DND-41 (cell line): ENCODE measurements around the gene BLCAP.
"Not testable (repeated sequence)": the region's sequence is repeated elsewhere in the genome, so short reads cannot be mapped to it uniquely, and the experiment has no call there.

Source experiments
- ATAC-seq: fragments of 200-7000 bp; cut with Tn5 transposase; 3 replicates; pipeline ENCODE4 v1.9.1; 2021; ENCODE audit warnings: low read depth; ENCODE audit not compliant: insufficient read depth
- DNase-seq: peaks from one replicate; pipeline ENCODE4 v3.0.0-alpha.2; 2020
- H2AFZ ChIP-seq: 2 replicates; pipeline ENCODE4 v1.6.0; 2012; ENCODE audit warnings: low read depth, low read length
- H3K27ac ChIP-seq: 2 replicates; pipeline ENCODE4 v1.5.1; 2012; ENCODE audit warnings: low read length, inconsistent platforms
- H3K27me3 ChIP-seq: fragments of 200-600 bp; sonication (generic); 2 replicates; pipeline ENCODE4 v1.6.0; 2012; ENCODE audit warnings: low read length, mild to moderate bottlenecking, inconsistent platforms; ENCODE audit not compliant: insufficient read depth, poor library complexity
- H3K36me3 ChIP-seq: 2 replicates; pipeline ENCODE4 v1.5.1; 2012; ENCODE audit warnings: low read length, inconsistent platforms; ENCODE audit not compliant: insufficient read depth
- H3K4me1 ChIP-seq: 2 replicates; pipeline ENCODE4 v1.5.1; 2012; ENCODE audit warnings: mild to moderate bottlenecking, low read length; ENCODE audit not compliant: insufficient read depth
- H3K4me2 ChIP-seq: 2 replicates; pipeline ENCODE4 v1.6.0; 2012; ENCODE audit warnings: mild to moderate bottlenecking, moderate library complexity, low read length, inconsistent platforms; ENCODE audit not compliant: insufficient read depth
- H3K4me3 ChIP-seq, 2 experiments: fragments of 200-600 bp in 1 of 2; shearing (Covaris generic) in 1 of 2; 2 replicates each; pipeline ENCODE4 v1.5.1; 2012 to 2016; ENCODE audit warnings: inconsistent platforms in 2 of 2, low read length in 2 of 2, mild to moderate bottlenecking in 2 of 2, low read depth in 1 of 2, moderate library complexity in 1 of 2
- H3K79me2 ChIP-seq: 2 replicates; pipeline ENCODE4 v1.6.0; 2012; ENCODE audit warnings: low read length, inconsistent platforms; ENCODE audit not compliant: insufficient read depth
- H3K9ac ChIP-seq: 2 replicates; pipeline ENCODE4 v1.6.0; 2012; ENCODE audit warnings: low read depth, mild to moderate bottlenecking, inconsistent platforms, low read length, moderate library complexity
- H3K9me3 ChIP-seq: 2 replicates; pipeline ENCODE4 v1.5.1; 2012; ENCODE audit warnings: low read length, moderate library complexity, mild to moderate bottlenecking, inconsistent platforms; ENCODE audit not compliant: insufficient read depth, severe bottlenecking
- H4K20me1 ChIP-seq: 2 replicates; pipeline ENCODE4 v1.6.0; 2012; ENCODE audit warnings: low read length; ENCODE audit not compliant: insufficient read depth
- CTCF ChIP-seq: IDR thresholded peaks from 2 replicates; pipeline ENCODE4 v1.5.1; 2012; ENCODE audit warnings: borderline replicate concordance, low read length, moderate library complexity, mild to moderate bottlenecking; ENCODE audit not compliant: poor library complexity, severe bottlenecking; ENCODE audit errors: extremely low read depth
- EZH2 ChIP-seq: IDR thresholded peaks from 3 replicates; pipeline ENCODE4 v1.6.1; 2012; ENCODE audit warnings: borderline replicate concordance, low read depth, mild to moderate bottlenecking, moderate library complexity, low read length, inconsistent platforms; ENCODE audit not compliant: severe bottlenecking

The BLCAP gene

DNA sequence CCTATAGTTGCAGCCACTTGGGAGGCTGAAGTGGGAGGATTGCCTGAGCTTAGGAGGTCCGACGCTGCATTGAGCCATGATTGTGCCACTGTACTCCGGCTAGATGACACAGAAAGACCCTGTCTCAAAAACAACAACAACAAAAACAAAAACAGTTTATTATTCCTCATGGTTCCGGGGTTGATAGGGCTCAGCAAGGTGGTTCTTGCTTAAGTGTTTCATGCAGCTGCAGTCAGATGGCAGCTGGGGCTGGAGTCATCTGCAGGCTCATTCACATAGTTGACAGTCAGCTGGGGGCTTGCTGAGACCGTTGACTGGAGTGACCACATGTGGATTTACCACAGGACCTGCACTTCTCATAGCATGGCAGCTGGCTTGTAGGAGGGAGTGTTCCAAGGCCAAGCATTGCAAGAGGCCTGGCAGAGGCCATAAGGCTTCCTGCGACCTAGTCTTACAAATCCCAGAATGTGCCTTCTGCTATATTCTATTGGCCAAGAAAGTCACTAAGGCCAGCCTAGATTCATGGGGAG, 35.5 kb downstream of the BLCAP start:
- Histone ChIP-seq H3K4me1 (no peaks in the 10 kb centered on the region), H3K4me3 (no peak overlapping the region), H3K9me3 (no peaks in the 10 kb centered on the region), H4K20me1 (no peaks in the 10 kb centered on the region), H3K4me2 (no peak overlapping the region), H3K9ac (no peak overlapping the region), H3K27ac (no peak overlapping the region), H3K79me2 (no peaks in the 10 kb centered on the region), H3K36me3 (no peaks in the 10 kb centered on the region), H3K27me3 (no peaks in the 10 kb centered on the region), H2AFZ (no peak overlapping the region)
- DNase-seq (no peak), ATAC-seq (no peak)
- TF ChIP-seq EZH2 (no peak), CTCF (no peak)

DNA sequence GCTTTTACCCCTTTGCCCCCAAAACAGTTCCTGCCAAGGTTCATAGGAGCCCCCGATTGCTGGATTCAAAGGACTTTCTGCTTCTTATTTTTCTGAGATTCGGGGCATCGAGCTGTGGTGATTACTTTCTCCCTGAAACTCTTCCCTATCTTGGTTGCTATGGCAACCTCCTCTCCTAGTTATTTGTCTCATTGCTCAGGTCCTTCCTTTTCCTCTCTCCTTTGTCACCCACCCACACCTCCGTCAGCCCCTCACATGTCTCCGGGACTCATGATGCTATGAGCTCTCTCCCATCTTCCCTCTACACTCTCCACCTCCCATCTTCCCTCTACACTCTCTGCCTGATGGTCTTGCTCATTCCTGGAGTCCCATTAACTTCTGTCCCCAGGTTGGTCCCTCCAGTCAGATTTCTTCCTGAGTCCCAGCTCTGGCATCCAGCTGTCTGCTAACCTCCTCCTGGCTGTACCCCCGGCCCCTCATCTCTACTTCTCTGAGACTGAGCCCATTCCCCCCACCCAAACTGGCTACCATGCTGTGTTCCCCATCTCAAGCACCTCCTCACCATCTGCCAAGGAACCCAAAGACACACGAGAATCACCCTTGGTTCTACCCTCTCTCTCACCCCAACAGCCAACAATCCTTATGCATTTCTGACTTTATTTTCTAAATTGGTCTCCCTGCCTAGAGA, 36.9 kb downstream of the BLCAP start:
- Histone ChIP-seq H3K4me1 (no peaks in the 10 kb centered on the region), H3K9me3 (no peaks in the 10 kb centered on the region), H3K4me3 (no peak overlapping the region), H3K79me2 (no peaks in the 10 kb centered on the region), H3K9ac (no peak overlapping the region), H3K27me3 (no peaks in the 10 kb centered on the region), H2AFZ (no peak overlapping the region), H3K36me3 (no peaks in the 10 kb centered on the region), H3K27ac (no peak overlapping the region), H3K4me2 (no peak overlapping the region), H4K20me1 (no peaks in the 10 kb centered on the region)
- DNase-seq = no peak
- no peak for ATAC-seq
- TF ChIP-seq CTCF (no peak), EZH2 (no peak)

- not testable (repeated sequence) for H2AFZ ChIP-seq, H3K4me3 ChIP-seq, H3K36me3 ChIP-seq, H3K79me2 ChIP-seq, H3K9me3 ChIP-seq, H3K4me2 ChIP-seq, H3K4me1 ChIP-seq, H3K27ac ChIP-seq, H3K27me3 ChIP-seq, H4K20me1 ChIP-seq, DNase-seq, ATAC-seq, H3K9ac ChIP-seq
Measured at GRCh38 chr20:37486209-37486608, 41.5 kb downstream of the BLCAP start.

DNA sequence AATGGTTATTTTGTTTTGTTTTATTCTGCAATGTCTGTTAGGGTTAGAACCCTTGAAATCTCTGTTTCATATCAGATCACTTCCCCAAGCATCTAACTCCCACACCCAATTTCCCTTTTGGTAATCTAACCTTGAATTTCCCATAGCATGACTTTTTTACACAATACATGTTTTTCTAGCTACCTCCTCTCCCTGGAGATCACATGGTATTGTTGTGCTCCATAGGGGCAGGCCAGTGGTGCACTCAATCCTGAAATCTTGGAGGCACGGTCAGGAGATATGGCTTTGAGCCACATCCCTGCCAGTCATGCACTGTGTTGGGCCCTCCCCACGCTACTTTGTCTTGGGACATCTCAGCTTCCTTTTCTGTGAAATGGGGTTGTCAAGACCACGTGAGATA, 43.3 kb downstream of the BLCAP start:
- Histone ChIP-seq H3K27ac (no peak overlapping the region), H3K27me3 (no peaks in the 10 kb centered on the region), H4K20me1 (no peaks in the 10 kb centered on the region), H3K4me1 (no peaks in the 10 kb centered on the region), H3K4me3 (no peak overlapping the region), H2AFZ (no peak overlapping the region), H3K36me3 (no peaks in the 10 kb centered on the region), H3K79me2 (no peaks in the 10 kb centered on the region), H3K9me3 (no peaks in the 10 kb centered on the region), H3K4me2 (no peak overlapping the region), H3K9ac (no peak overlapping the region)
- no peak for DNase-seq
- ATAC-seq = no peak
- no peak for TF ChIP-seq EZH2
- no peak for TF ChIP-seq CTCF
